Activated naive CD4-positive, alpha-beta T cell treated with anti-CD3 and anti-CD28 coated beads, Interleukin-2, amount 50 U/mL, for 72 hours (primary cell): Measurements from ENCODE around the gene RAMP3. TPM values are rescaled to one million over a fixed set of nuclear protein-coding genes. Genes with fewer than 3 reads are reported as not detected.
"Not testable (repeated sequence)": the region's sequence is repeated elsewhere in the genome, so short reads cannot be mapped to it uniquely, and the experiment has no call there.

Experiments used
- ATAC-seq, 2 donors: fragments of 150-1000 bp; cut with Tn5 transposase; 2 replicates each; pipeline ENCODE4 v1.10.0; 2021; ENCODE audit warnings: mild to moderate bottlenecking in 2 of 2, moderate library complexity in 2 of 2
- DNase-seq, 2 donors: peaks; one replicate each; pipeline ENCODE4 v3.0.0; 2021 to 2022; ENCODE audit warnings: low spot score in 2 of 2
- H3K27ac Mint-ChIP-seq, 2 donors: one replicate each; pipeline ENCODE4 v1.8.0; 2022; ENCODE audit warnings: mild to moderate bottlenecking in 2 of 2, mixed read lengths in 2 of 2
- H3K36me3 Mint-ChIP-seq, 2 donors: one replicate each; pipeline ENCODE4 v1.8.0; 2022; ENCODE audit warnings: mixed read lengths in 2 of 2
- H3K9me3 Mint-ChIP-seq, 2 donors: one replicate each; pipeline ENCODE4 v1.8.0; 2022; ENCODE audit warnings: mixed read lengths in 2 of 2
- total RNA-seq, 2 donors: library from RNA; stranded (reverse); gene quantifications; one replicate each; pipeline ENCODE4 v1.2.3, GENCODE V29; 2022

Gene RAMP3
- total RNA-seq, 2 donors from 2014 or later, result 0.50 TPM; not detected in 1

DNA sequence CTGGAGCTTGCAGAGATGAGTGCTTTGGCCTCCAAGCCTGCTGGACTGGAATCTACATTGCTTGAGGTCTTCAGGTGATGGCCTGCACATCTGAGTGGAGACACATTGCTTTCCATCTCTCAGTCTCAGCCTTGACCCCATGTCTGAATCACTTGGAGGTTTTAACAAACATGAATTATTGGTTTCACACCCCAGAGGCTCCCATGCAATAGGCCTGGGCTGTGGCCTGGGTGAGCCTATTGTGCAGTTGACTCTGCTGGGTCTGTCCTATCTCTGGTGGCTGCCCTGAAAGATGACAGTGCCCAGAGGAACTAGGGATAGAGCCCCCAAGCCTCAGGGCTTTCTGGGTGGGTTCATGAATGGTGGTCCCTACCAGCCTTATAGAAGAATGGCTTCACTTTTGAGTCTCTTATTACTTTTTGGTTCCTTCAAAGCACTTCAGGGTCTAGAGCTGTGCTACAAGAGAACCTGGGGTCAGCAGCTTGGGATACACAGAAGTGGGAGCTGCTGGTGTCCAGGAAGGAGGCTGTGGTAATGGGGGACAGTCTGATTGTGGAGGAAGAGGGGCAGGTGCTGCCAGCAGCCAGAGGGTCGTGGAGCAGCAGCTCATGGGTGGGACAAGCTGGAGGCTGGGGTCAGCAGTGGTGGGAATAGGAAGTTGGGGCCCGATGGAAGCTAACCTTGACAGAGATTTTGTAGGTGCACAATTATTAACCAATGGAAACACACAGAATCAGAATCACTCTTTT is 5.5 kb downstream of the RAMP3 start:
- DNase-seq (no peak), ATAC-seq (peak in 1 of 2 donors; percentile 50)
- peaks cover 0 to 4% of the 10 kb centered on the region in 2 donors for H3K36me3 Mint-ChIP-seq
- H3K9me3 Mint-ChIP-seq, result peaks cover 4 to 5% of the 10 kb centered on the region in 2 donors
- H3K27ac Mint-ChIP-seq, result peak overlapping the region in 1 of 2 donors; percentile 32

DNA sequence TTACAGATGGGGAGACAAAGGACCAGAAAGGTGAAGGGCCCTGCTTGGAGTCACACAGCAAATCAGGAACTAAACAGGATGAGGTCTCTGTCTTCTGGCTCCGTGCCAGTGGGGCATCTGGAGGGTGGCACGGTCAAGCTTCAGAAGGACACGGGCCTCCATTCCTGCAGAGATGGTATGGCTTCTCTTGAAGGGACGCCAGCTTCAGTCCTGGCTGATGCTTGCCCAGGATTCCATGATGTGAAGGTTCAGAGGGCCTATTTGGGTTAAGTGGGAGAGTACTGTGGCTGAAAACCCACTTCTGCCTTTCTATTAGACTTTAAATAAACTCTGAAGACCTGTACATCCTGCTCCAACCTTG is 6.1 kb downstream of the RAMP3 start:
- no peak for DNase-seq
- Mint-ChIP-seq H3K36me3 (peaks cover 0 to 4% of the 10 kb centered on the region in 2 donors), H3K9me3 (peaks cover 4 to 5% of the 10 kb centered on the region in 2 donors), H3K27ac (peak overlapping the region in 1 of 2 donors; percentile 32)
- no peak for ATAC-seq

GRCh38 chr7:45164271-45164670 is 6.7 kb downstream of the RAMP3 start:
- H3K27ac Mint-ChIP-seq, DNase-seq, H3K9me3 Mint-ChIP-seq, H3K36me3 Mint-ChIP-seq: not testable (repeated sequence)
- ATAC-seq, result peak in 1 of 2 donors; percentile 41

- Mint-ChIP-seq H3K36me3 (peaks cover 0 to 4% of the 10 kb centered on the region in 2 donors), H3K27ac (no peak overlapping the region), H3K9me3 (peaks cover 4 to 5% of the 10 kb centered on the region in 2 donors)
- DNase-seq (no peak), ATAC-seq (no peak)
These were observed 8.3 kb downstream of the RAMP3 start for GRCh38 chr7:45165857-45166256.

DNA sequence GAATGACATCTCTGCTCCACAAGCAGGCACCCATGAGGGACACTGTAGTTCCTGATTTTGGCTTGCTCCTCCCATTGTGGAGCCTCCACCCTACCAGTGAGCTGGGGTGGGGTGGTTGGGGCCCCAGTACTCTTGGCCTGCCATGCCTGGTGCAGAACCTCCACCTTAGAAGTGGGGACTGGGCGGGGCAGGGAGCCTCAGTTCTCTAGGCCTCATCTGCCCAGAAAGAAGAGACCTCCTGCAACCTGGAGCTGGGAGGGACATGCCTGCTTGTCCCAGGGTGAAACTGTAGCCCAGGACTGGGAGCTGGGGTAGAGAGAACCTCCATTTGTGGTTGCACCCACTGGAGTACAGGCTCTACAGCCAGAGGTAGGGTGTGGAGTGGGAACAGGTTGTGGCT is 14.4 kb downstream of the RAMP3 start:
- no peaks in the 10 kb centered on the region for H3K9me3 Mint-ChIP-seq
- H3K27ac Mint-ChIP-seq, result no peak overlapping the region
- H3K36me3 Mint-ChIP-seq, result no peaks in the 10 kb centered on the region
- ATAC-seq (no peak), DNase-seq (no peak)

DNA sequence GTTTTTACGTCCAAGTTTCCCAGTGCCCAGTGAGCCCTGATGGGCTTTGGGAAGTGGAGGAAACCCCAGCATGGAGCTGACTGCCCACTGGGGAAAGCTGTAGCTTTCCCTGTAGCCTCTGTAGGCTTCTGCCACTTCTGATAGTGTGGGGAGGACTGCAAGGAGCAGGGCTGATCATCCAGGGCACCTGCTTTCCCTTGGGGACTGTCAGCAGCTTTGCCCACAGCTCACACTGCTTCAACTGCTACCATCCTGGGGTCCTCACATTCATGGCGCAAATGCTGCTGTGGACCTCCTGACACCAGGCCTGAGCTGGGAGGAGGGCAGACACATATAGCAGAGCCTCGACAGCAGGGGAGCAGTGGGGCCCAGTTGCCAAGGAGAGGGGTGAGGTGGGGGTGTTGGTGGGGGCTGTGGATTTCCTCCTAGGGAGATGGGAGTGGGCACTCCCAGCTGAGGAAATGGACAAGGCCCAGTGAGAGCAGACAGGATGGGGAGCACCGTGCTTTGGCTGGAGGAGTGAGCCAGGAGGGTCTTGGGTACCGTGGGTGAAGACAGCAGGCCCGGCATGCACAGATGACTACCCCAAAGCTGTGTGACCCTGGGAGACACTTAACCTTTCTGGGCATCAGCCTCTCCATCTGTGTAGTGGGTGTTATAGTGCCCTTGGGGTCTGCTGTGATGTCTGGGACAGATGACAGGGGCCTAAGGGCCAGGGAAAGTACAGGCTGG is 16.2 kb downstream of the RAMP3 start:
- no peaks in the 10 kb centered on the region for H3K36me3 Mint-ChIP-seq
- DNase-seq, result peak in 1 of 2 donors; percentile 6
- no peak for ATAC-seq
- no peak overlapping the region for H3K27ac Mint-ChIP-seq
- no peaks in the 10 kb centered on the region for H3K9me3 Mint-ChIP-seq

- DNase-seq, result no peak
- Mint-ChIP-seq H3K9me3 (no peaks in the 10 kb centered on the region), H3K27ac (peak overlapping the region in 1 of 2 donors; percentile 58), H3K36me3 (no peaks in the 10 kb centered on the region)
- ATAC-seq, result no peak
These were observed 16.7 kb downstream of the RAMP3 start for GRCh38 chr7:45174328-45174610.

DNA sequence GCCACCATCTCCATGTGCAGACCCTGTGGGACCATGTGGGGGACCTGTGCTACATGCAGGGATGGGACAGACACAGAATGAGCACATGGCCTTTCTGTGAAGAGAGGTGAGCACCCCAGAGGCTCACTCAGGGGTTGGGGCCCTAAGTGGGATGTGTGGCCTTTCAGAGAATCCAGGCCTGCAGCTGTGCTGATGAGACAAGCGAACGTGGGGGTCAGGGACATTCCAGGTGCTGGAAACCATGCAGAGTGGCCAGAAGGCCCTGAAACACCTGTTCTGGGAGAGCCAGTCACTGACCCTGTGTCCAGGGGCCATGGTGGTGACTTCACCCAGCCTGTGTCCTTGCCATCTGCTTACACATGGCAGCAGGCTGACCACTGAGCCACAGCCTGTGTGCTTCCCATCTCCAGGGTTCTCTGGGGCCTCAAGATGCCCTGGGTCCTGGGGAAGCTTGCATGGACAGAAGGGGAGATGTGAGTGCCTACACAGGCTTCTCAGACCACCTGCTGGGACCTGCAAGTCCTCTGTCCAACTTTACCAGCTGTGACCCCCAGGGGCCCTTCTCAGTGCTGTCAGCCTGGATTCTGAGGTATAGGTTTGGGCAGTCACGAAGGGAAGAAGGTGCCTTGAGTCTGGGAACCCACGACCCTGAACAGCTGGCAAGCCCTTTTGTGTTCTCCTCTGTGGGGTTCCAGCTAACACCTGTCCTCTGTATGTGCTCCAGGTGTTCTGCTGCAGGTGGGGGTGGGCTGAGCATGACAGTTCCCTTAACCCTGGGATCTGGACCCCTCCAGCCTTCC is 17.6 kb downstream of the RAMP3 start:
- peak overlapping the region; percentile 20 to 58 for H3K27ac Mint-ChIP-seq
- no peak for DNase-seq
- H3K9me3 Mint-ChIP-seq, result no peaks in the 10 kb centered on the region
- H3K36me3 Mint-ChIP-seq, result no peaks in the 10 kb centered on the region
- no peak for ATAC-seq

DNA sequence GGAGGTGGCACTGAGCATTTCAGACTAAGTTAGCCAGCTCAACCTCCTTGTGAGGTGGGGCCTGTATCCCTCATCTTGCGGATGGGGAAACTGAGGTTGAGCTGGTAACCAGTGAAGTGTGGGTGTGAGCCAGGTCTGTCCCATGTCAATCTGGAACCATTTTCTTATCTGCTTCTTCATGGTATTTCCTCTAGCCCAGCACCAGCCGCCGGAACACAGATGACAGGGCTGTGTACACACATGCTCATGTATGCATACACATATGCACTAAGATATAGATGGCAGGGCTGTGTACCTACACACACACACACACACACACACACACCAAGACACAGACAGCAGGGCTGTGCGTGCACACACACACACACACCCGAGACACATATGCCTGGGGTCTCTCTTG is 18.5 kb downstream of the RAMP3 start:
- Mint-ChIP-seq H3K9me3 (no peaks in the 10 kb centered on the region), H3K27ac (no peak overlapping the region), H3K36me3 (no peaks in the 10 kb centered on the region)
- ATAC-seq (no peak), DNase-seq (peak in 1 of 2 donors; percentile 16)

DNA sequence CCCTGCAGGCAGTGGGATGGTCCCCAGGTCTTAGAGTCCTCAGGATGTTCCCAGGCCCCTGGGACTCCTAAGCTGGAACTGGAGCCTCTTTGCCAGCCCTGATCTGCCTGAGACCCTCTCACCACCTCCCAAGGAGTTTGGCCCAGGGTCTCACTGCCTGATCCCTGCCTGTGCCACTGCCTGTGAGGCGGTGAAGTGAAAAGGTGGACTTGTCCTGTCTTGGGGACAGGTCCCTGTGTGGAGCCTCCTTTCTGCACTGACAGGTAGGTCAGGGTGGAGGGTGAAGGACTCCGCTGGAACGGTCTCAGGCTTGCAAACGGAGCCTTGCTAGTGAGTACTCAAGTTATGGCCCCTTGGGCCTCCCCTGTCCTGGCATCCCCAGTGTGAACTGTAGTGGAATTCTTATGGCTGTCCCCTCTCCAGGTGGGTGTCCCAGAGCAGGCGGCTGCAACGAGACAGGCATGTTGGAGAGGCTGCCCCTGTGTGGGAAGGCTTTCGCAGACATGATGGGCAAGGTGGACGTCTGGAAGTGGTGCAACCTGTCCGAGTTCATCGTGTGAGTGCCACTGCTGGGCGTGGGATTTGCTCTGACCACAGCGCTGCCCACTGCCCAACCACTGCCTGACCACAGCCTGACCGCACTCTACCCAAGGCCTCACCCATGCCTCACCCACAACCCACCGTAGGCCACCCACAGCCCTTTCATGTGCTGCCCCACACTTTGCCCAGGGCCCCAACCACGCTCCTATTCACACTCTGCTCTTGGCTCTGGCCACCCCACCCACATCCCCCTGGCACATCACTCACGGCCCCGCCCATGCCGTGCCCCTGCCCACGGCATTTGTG is 19.5 kb downstream of the RAMP3 start:
- no peak for DNase-seq
- Mint-ChIP-seq H3K36me3 (no peaks in the 10 kb centered on the region), H3K9me3 (no peaks in the 10 kb centered on the region), H3K27ac (no peak overlapping the region)
- no peak for ATAC-seq

- no peak for ATAC-seq
These were observed 20.2 kb downstream of the RAMP3 start for GRCh38 chr7:45177801-45178200.

GRCh38 chr7:45178241-45179225 is 20.9 kb downstream of the RAMP3 start:
- DNase-seq, result peak in 1 of 2 donors; percentile 48
- Mint-ChIP-seq H3K27ac (peak overlapping the region in 1 of 2 donors; percentile 40), H3K9me3 (no peaks in the 10 kb centered on the region), H3K36me3 (no peaks in the 10 kb centered on the region)
- ATAC-seq, result peak in 1 of 2 donors; percentile 26

More at GRCh38 chr7:45177801-45178200, 20.2 kb downstream of the RAMP3 start:
- no peaks in the 10 kb centered on the region for H3K9me3 Mint-ChIP-seq
- H3K27ac Mint-ChIP-seq, result no peak overlapping the region
- H3K36me3 Mint-ChIP-seq, result no peaks in the 10 kb centered on the region
- peak in 1 of 2 donors; percentile 45 for DNase-seq

DNA sequence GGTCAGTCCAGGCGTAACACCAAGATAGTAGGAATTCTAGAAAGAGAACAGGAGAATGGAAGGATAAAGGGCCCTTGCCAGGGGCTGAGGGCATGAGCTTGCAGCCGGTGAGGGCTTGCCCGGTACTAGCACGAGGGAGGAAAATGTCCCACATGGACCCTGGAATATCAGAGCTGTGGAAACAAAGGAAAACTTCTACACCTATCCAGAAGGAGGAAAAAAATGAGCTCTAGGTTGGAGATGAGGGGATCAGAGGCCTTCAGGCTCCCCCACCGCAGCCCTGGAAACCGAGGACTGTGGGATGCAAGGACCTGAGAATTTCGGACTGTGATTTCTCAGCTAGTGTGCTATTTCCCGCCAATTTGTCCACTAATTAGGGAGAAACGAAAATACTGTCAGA is 22.1 kb downstream of the RAMP3 start:
- Mint-ChIP-seq H3K9me3 (no peaks in the 10 kb centered on the region), H3K36me3 (no peaks in the 10 kb centered on the region), H3K27ac (no peak overlapping the region)
- ATAC-seq, result no peak
- peak in 1 of 2 donors; percentile 2 for DNase-seq

GRCh38 chr7:45180084-45180986 is 22.7 kb downstream of the RAMP3 start:
- ATAC-seq, result no peak
- DNase-seq, result peak in 1 of 2 donors; percentile 42
- Mint-ChIP-seq H3K27ac (no peak overlapping the region), H3K9me3 (no peaks in the 10 kb centered on the region), H3K36me3 (no peaks in the 10 kb centered on the region)
